ENCODE results near the gene CBLB.

DNA sequence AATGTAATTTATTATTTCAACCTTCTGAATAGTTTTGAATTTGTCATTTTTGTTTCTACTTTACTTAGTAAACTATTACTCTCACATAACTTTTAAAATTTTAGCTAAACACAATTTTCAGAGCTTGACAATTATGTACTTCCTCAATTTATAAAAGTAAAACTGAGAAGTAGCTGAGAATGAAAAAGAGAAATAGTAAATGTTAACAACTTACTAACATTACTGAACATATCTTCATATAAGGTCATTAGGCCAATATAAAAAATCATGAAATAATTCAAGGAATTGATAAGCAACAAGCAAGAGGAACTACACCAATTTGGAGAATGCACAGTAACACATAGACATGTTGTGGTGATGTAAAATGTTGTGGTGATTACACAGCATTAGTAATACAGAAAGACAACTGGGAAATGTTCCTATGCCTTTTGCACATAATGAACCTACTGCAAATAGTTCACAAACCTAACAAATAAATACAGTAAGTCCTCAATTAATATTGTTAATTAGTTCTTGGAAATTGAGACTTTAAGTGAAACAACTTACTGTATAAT is 137.9 kb downstream of the CBLB start:
- TF ChIP-seq ZBTB9 (CRISPR knock-in tag; IDR thresholded peaks at IDR 0.05) = no peak
- no peak for TF ChIP-seq ZNF507 (tag; conservative IDR thresholded peaks at IDR 0.05)
- TF ChIP-seq ZNF175 (CRISPR knock-in tag; IDR thresholded peaks at IDR 0.05; ENCODE audit: low read depth) = no peak
- TF ChIP-seq MTA1 (IDR thresholded peaks at IDR 0.05; ENCODE audit: borderline replicate concordance) = no peak
- TF ChIP-seq, protein P1, sequence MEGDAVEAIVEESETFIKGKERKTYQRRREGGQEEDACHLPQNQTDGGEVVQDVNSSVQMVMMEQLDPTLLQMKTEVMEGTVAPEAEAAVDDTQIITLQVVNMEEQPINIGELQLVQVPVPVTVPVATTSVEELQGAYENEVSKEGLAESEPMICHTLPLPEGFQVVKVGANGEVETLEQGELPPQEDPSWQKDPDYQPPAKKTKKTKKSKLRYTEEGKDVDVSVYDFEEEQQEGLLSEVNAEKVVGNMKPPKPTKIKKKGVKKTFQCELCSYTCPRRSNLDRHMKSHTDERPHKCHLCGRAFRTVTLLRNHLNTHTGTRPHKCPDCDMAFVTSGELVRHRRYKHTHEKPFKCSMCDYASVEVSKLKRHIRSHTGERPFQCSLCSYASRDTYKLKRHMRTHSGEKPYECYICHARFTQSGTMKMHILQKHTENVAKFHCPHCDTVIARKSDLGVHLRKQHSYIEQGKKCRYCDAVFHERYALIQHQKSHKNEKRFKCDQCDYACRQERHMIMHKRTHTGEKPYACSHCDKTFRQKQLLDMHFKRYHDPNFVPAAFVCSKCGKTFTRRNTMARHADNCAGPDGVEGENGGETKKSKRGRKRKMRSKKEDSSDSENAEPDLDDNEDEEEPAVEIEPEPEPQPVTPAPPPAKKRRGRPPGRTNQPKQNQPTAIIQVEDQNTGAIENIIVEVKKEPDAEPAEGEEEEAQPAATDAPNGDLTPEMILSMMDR (IDR thresholded peaks at IDR 0.05 in 2 of 3, conservative IDR thresholded peaks at IDR 0.05 in 1 of 3; ENCODE audit: insufficient read depth in 2 of 3, low read depth in 1 of 3, low read length in 3 of 3) = no peak

Data from K562 (cell line).